GM18519 (cell line): ENCODE data around the gene EPHA2.

Source experiments
- ATAC-seq: cut with Tn5 transposase; IDR thresholded peaks from one replicate; pipeline ENCODE4 v1.9.1; 2021; ENCODE audit warnings: mild to moderate bottlenecking, moderate library complexity; ENCODE audit not compliant: unreplicated experiment, low FRiP score

EPHA2 gene

DNA sequence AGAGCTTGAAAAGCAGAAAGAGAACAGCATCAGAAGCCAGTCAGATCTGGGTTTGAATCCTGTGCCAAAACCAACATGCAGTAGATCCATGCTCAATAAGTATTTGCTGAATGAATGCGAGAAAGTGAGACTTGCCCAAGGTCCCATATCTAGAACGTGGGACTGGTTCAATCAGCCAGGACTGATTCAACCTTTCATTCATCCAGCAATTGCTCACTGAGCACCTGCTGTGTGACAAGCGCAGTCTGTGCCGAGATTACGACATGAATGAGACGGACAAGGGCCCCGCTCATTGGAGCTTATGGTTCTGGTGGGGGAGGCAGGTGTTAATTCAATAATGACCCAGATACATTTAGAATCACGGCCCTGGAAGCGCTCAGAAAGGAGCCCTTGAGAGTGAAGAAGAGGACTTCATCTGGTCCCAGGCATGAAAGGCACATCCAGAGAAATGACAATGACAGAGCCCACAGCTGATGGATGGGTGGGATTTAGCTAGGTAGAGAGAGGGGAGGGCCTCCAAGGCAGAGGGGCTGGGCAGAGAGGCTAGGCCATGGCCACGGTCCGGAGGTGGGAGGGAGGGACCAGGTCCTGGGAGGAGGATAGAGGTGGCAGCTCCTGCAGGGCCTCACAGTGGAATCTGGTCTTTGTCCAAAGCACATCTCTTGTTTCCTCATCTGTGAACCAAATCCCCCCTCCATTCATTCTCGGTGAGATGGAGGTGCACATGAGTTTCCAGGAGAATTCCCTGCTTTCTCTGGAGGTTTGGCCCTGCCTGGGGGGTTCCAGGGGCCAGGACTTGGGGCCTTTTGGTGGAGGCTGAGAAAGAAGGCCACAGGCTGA is 78.2 kb downstream of the EPHA2 start:
- ATAC-seq, result no peak

DNA sequence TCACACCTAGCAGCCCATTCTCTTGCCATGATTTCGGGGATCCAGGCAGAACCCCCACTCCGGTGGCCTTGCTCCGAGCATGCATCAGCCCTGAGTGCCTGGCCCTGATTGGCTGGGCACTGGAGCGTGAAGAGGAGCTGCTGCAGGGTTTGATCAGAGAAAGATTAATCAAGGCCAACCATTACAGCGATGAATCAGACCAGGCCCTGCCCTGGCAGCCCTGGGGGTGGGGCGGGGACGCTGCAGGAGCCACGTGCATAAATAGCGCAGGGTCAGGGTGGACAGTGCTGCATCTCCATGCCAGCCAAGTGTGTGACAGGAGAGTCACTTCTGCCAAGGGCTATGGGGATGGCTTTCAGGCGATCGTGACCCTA is 79.0 kb downstream of the EPHA2 start:
- ATAC-seq, result no peak

DNA sequence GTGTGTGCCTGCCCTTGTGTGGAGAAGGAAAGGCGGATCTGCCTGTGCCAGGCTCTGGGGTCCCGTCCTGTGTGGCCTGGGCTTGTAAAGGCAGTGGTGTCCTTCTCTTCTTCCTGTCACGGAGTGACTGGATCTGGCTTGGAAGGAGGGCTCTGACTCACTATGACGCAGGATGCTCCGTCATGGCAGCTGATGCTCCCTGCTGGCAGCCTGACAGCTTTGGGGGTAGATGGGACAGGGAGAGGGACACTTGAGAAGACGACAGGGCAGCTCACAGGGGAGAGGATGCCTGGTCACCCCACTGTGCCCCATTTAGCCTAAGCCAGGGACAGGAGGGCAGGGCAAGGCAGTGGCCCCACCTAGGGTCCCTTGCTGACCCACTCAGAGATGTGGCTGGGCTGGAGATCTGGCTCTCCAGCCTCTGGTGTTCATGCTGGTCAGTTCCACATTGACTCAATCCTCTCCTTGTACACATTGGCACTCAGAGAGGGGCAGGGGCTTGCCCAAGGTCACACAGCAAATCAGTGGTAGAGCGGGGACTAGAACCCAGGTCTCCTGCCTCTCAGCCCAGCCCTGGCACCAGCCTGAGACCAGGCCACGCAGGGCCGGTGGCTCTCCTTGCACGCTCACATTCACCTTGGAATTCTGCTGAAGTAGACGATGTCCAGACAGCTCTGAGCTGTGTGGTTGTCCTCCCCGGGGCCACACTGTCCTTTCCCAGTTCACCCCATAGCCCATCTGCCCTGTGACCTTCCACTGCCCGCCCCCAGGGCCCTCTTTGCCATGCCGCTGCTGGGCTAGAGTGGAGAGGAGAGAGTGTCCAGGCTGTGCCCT is 79.6 kb downstream of the EPHA2 start:
- no peak for ATAC-seq

- ATAC-seq, result no peak
These were observed 80.4 kb downstream of the EPHA2 start for GRCh38 chr1:16075337-16076030.
